GM21423 (cell line): ENCODE data around the gene LAMB3.
A peak's percentile ranks its signal among the peaks of the same experiment; 100 is the strongest.

Experiments used
- ATAC-seq: cut with Tn5 transposase; IDR thresholded peaks from one replicate; pipeline ENCODE4 v1.9.1; 2021; ENCODE audit warnings: mild to moderate bottlenecking, moderate library complexity; ENCODE audit not compliant: unreplicated experiment

Gene LAMB3

DNA sequence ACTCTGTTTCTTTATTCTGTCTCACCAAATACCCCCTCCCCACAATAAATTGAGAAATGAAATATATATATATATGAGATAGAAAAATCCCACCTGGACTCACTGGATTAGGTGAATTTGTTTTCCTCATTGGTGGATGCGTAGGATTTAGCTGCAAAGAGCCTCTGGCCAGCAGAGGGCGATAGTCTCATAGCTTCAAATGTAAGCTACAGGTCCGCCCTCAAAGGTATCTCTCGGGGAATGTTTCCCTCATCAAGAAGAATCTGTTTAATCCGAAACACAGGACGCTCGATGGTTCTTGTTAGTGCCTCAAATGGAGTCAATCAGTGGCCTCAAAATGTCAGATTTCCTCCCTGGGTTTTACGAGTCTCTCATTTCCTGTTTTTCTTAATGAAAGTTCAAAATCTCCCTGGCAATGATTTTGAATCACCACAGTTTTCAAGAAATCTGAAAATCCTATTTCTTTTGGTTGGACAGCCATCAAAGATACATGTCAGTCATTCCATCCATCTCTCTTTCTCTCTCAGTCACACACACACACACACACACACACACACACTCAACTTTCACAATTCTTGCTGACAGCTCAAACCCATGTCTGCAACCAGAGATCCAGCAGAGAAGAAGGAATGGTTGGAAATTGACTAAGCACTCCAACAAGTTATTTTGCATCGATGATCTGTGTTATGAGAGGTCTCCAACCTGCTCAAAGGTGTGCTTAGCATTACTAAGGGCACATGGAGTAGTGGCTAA is 82.6 kb downstream of the LAMB3 start:
- no peak for ATAC-seq

GRCh38 chr1:209567698-209568175 is 84.5 kb downstream of the LAMB3 start:
- ATAC-seq, result no peak

DNA sequence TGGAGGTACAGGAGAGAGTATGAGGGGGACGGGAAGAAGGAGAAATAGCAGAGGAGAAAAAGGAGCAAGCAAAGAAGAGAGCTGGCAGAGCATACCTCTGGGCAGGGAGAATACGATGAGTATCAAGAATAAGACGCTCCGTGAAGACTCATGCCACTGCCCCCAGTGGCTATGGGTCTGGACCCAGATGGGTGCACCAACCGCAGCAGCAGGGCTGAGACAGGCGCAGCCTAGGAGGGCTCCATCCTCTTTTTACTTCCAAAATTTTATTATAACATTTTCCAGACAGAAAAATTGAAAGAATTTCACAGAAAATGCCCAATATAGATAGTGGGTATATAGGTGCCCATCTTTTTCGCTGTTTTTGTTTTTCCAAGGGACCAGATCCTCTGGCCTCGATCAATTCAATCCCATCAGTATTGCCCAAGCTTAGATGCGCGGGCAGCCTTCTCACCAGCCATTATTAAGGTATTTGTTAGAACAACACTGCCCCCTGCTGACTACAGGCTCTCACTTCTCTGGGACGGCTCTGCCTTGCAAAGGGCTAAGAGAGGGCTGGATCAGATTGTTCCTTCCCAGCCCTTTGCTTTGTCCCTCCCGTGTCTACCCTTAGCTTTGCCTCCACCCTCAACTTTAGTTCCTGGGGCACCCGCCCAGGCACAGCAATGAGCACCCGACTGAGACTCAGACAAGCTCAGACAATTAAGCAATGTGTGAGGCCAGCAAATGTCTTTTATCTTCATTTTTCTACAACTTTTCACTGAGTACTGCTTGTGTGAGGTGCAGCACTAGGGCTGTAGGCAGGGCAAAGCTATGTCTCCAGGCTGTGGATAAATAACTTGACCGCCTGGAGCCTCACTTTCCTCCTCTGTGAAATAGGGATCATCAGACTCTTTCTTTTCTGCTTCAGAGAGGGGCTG is 86.2 kb downstream of the LAMB3 start:
- ATAC-seq, result peak; percentile 88
